T-helper 2 cell treated with Interferon-gamma antibody and Interleukin-4, amounts not matched to agents 100 ng/mL and 5 ng/mL, for 36 hours (primary cell): ENCODE measurements around the gene WFDC8. TPM values are rescaled to one million over a fixed set of nuclear protein-coding genes. Genes with fewer than 3 reads are reported as not detected.

ENCODE experiments used
- total RNA-seq: library from RNA; stranded (reverse); gene quantifications from 2 replicates; pipeline ENCODE4 v1.2.3, GENCODE V29; 2022

The WFDC8 gene
- total RNA-seq, 1 donor from 2014 or later, result not detected

Other genes starting within 250 kb of the WFDC8 start
- gene SDC4, start 230.9 kb downstream of the WFDC8 start, total RNA-seq, result 21.9 and 24.6 TPM in 2 replicates
- gene SYS1, start 216.1 kb downstream of the WFDC8 start, total RNA-seq, result 17.8 and 19.6 TPM in 2 replicates
- gene TP53TG5, start 201.0 kb downstream of the WFDC8 start, total RNA-seq, result 0.09 and 0.11 TPM in 2 replicates
- 10.6 and 10.9 TPM in 2 replicates for gene DBNDD2, start 171.0 kb downstream of the WFDC8 start, total RNA-seq
- gene PIGT, start 163.1 kb downstream of the WFDC8 start, total RNA-seq, result 70.6 and 72.5 TPM in 2 replicates
- 0.52 TPM in 1 of 2 replicates, not detected in the other for gene WFDC2, start 109.5 kb downstream of the WFDC8 start, total RNA-seq
- gene SPINT3, start 63.7 kb downstream of the WFDC8 start, total RNA-seq, result not detected in 2 replicates
- gene WFDC6, start 39.8 kb downstream of the WFDC8 start, total RNA-seq, result not detected in 2 replicates
- not detected in 2 replicates for gene EPPIN, start 31.9 kb downstream of the WFDC8 start, total RNA-seq
- not detected in 2 replicates for gene WFDC10A, start 50.5 kb upstream of the WFDC8 start, total RNA-seq
- not detected in 2 replicates for gene WFDC9, start 52.0 kb upstream of the WFDC8 start, total RNA-seq
- not detected in 2 replicates for gene WFDC11, start 91.0 kb upstream of the WFDC8 start, total RNA-seq
- gene WFDC13, start 122.8 kb upstream of the WFDC8 start, total RNA-seq, result not detected in 2 replicates
- not detected in 2 replicates for gene WFDC10B, start 125.7 kb upstream of the WFDC8 start, total RNA-seq
- gene SPINT4, start 143.1 kb upstream of the WFDC8 start, total RNA-seq, result not detected in 2 replicates
- gene WFDC3, start 212.6 kb upstream of the WFDC8 start, total RNA-seq, result not detected in 2 replicates
- gene DNTTIP1, start 212.7 kb upstream of the WFDC8 start, total RNA-seq, result 30.3 and 31.8 TPM in 2 replicates
- gene UBE2C, start 233.4 kb upstream of the WFDC8 start, total RNA-seq, result 181 and 183 TPM in 2 replicates
- 0.36 TPM in 1 of 2 replicates, not detected in the other for gene TNNC2, start 248.0 kb upstream of the WFDC8 start, total RNA-seq